Posterior cingulate gyrus (tissue), 11 donors: ENCODE results near the gene DCLK1.

Experiments used
- DNase-seq, 10 donors: peaks; one replicate each; pipeline versions ENCODE4 v3.0.0 to v3.0.0-alpha.2; 2020 to 2021; ENCODE audit warnings: mixed read lengths in 3 of 10
- intact Hi-C: fragments of 100-400 bp; cut with DNase I; formaldehyde crosslinking; loops from one replicate; pipeline ENCODE4 v1.15.1; 2023

DCLK1 gene

DNA sequence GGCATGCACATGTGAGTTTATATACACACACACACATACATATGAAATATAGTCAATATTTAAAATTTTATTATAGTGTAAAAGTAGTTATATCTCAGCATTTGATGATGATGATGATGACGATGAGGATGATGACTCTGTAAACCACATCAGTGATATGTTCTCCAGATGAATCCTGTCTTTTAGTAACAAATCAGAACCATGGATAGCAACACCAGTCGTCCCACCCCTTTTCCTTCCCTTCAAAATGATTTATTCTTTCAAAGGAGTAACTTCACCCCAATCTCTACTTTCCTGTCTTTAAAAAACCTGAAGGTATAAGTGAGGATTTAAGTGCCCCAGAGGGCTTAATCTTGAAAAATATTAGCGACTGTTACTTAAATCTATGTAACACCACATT lies 74.1 kb downstream of the DCLK1 start:
- intact Hi-C loops = no loop called here
- DNase-seq = no peak

- no peak for DNase-seq
- intact Hi-C loops = no loop called here
These were observed 75.8 kb downstream of the DCLK1 start for GRCh38 chr13:36055366-36055765.

DNA sequence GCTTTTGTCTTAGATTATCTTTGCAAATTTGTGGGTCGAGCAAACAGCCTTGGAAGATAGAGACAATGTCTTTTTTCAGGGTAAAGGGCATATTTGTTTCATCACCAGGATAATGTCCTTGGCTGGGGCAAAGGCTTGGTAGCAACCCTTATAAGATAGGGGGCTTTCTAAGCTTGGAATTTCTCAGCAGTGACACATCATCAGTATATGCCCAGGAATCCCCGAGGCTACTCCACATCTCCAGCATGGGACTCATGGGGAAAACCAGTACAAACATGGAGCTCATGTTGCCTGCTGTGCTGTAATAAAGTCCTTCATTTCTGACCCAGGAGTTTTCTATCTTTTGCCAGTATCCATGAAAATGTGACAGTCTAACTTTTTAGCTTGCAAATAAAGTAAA lies 77.1 kb downstream of the DCLK1 start:
- DNase-seq = no peak
- intact Hi-C loops = no loop called here

DNA sequence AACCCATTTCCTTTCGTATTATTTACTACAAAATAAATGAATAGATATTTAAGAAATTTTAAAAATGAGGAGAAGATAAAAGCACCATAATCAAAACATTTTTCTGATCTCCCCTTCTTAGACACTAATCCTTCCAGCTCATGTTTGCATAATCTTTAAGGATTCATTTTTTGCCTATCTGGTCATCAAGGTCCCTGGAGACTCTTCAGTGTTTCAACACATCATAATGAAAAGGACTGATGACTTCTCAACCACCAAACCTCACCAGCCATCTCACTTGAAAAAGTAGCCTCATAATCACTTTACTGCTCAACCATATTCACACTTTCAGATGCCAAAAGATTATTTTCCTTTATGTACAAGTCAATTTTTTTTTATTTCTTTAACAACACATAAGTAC lies 80.1 kb downstream of the DCLK1 start:
- intact Hi-C loops = no loop called here
- DNase-seq = no peak

- DNase-seq = no peak
- intact Hi-C loops = no loop called here
These were observed 84.5 kb downstream of the DCLK1 start for GRCh38 chr13:36046672-36047071.

DNA sequence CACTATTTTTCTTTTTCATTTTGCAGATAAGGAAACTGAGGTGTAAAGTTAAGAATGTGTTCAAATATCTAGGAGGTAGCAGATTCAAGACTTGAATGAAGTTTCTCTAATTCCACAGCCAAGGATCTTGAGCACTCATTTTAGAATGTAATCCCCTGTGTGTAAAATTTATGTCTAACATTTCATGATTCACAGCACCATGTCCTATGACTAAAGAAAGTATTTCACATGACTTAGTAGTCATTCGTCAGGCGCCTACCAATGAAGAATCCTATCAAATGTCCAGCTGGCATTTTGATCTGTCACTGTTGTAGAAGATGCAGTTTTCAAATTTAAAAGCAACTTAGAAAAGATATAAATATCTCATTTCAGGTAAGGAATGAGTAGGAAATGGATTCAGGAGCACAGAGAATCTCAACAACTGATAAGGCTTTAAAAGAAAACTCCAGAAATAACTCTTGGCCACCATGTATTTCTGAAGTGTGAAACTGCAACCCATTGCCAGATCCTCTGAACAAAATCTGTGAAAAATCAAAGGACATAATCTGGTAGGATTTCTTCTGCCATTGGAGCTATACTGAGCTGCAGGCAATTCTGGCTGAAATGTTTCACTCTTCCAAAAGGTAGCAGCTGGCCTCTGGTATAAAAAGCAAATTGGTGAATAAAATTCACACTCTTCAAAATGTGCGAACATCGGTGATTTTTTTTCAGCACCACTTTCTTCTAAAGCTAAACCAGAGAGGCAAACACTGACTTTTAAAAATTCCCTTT lies 92.2 kb downstream of the DCLK1 start:
- no peak for DNase-seq
- intact Hi-C loops = no loop called here

GRCh38 chr13:36033035-36033434 lies 98.1 kb downstream of the DCLK1 start:
- intact Hi-C loops = no loop called here

GRCh38 chr13:36031490-36031889 lies 99.7 kb downstream of the DCLK1 start:
- intact Hi-C loops = no loop called here
- DNase-seq = peak in 1 of 10 donors; percentile 49

More at GRCh38 chr13:36033035-36033434, 98.1 kb downstream of the DCLK1 start:
- no peak for DNase-seq

- DNase-seq = peak in 1 of 10 donors; percentile 17
- intact Hi-C loops = no loop called here
These were observed 100.4 kb downstream of the DCLK1 start for GRCh38 chr13:36030670-36031331.

DNA sequence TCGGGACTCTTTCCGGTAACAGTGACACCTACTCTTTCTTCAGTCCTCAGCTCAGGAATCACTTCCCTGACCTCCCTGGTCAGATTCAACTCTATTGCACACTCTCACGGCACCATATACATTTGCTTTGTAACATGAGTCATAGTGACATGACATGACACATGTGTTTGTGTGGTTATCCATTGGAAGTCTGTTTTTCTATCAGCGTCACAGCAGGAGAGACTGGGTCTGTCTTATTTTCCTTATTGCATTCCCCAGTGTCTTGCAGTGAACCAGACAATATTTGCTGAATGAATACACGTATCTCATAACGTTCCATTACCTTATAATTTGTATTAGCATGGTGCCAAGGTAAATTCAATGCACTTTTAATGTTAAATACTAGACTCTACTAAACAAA lies 102.0 kb downstream of the DCLK1 start:
- DNase-seq = no peak
- intact Hi-C loops = no loop called here

GRCh38 chr13:36028359-36029025 lies 102.7 kb downstream of the DCLK1 start:
- intact Hi-C loops = no loop called here
- no peak for DNase-seq

GRCh38 chr13:36026531-36026930 lies 104.7 kb downstream of the DCLK1 start:
- intact Hi-C loops = no loop called here
- no peak for DNase-seq

- intact Hi-C loops = no loop called here
- no peak for DNase-seq
These were observed 116.4 kb downstream of the DCLK1 start for GRCh38 chr13:36014763-36015162.

GRCh38 chr13:36006894-36007675 lies 124.1 kb downstream of the DCLK1 start:
- intact Hi-C loops = no loop called here
- no peak for DNase-seq

- intact Hi-C loops = no loop called here
These were observed 124.8 kb downstream of the DCLK1 start for GRCh38 chr13:36006347-36006746.

GRCh38 chr13:36001561-36001960 lies 129.6 kb downstream of the DCLK1 start:
- intact Hi-C loops = no loop called here
- DNase-seq = no peak

More at GRCh38 chr13:36006347-36006746, 124.8 kb downstream of the DCLK1 start:
- DNase-seq = no peak

DNA sequence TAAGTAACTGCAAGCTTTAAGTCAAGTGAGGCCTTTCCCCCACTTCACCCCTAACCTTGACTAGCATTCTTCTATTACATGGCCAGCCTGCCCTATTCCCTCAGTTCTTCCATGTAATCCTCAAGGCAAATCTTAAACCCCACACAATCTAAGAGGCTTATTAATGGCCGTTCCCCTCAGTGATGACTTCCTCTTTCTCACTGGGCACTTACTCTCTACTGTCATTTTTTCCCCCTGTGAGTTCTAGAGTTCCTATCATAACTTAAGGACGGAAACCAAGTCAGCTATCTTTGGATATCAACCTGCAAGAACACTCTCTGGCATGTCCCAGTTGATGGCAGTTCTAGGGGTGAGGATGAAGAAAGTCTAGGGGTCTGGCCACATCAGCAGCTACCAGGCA lies 131.2 kb downstream of the DCLK1 start:
- intact Hi-C loops = no loop called here

GRCh38 chr13:35996360-35996759 lies 134.8 kb downstream of the DCLK1 start:
- no peak for DNase-seq
- intact Hi-C loops = no loop called here

More for the DNA sequence above, 131.2 kb downstream of the DCLK1 start:
- DNase-seq = no peak

GRCh38 chr13:35995136-35995535 lies 136.0 kb downstream of the DCLK1 start:
- intact Hi-C loops = no loop called here
- DNase-seq = no peak

DNA sequence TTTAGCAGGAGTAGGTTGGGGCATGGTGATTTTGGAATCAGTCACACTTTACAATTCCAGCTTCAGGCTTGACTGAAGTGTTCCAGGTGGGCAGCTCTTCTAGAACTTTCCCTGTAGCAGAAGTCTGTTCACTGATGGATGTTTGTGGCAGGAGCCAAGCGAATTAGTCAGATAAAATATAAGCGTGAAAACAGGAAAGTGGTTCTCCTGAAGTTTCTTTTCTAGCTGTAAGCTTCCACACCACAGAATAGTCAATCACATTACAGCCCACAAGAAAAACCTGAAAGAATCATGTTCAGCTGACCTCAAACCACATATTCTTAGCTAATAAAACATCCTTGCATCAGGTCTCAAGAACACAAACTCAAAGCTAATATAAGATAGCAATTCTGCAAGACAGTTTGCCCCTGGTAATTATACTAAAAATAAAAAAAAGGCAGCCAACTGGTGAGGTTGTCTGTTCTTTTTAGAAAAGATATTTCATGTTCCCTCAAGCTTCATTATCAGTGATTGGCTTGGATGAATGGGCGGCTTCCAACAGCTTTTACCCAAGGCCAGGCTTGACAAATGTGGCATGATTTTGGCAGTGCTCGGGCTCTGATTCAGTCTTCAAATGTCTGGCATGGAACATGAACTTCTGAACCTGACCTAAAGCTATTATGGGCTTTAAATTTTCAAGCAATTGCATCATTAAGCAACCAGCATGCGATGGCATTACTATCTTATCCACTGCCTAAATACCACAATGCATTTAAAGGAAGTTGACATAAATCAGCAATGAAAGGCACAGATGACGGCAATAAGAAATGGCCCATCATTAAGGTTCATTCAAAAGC lies 136.8 kb downstream of the DCLK1 start:
- peak in 2 of 10 donors; percentile 19 to 73 for DNase-seq
- intact Hi-C loops = no loop called here
